Stimulated activated naive CD8-positive, alpha-beta T cell treated with anti-CD3 and anti-CD28 coated beads, Interleukin-15, Interleukin-2, amounts not matched to agents 100 U/mL and 50 U/mL, for 24 hours (primary cell): ENCODE data around the gene DCLK1.

ENCODE experiments used
- ATAC-seq: fragments of 150-1000 bp; cut with Tn5 transposase; one replicate; pipeline ENCODE4 v1.10.0; 2021
- DNase-seq: peaks from one replicate; pipeline ENCODE4 v3.0.0; 2021

Gene DCLK1

GRCh38 chr13:35824395-35824794 is 306.8 kb downstream of the DCLK1 start:
- DNase-seq (no peak), ATAC-seq (no peak)

GRCh38 chr13:35822666-35823065 is 308.5 kb downstream of the DCLK1 start:
- no peak for ATAC-seq
- DNase-seq, result no peak

- ATAC-seq (no peak), DNase-seq (no peak)
Observed at GRCh38 chr13:35818633-35819067, 312.5 kb downstream of the DCLK1 start.

- DNase-seq (no peak), ATAC-seq (no peak)
Observed at GRCh38 chr13:35817642-35818607, 313.3 kb downstream of the DCLK1 start.

GRCh38 chr13:35814605-35815011 is 316.6 kb downstream of the DCLK1 start:
- no peak for DNase-seq

GRCh38 chr13:35812736-35813135 is 318.4 kb downstream of the DCLK1 start:
- DNase-seq (no peak), ATAC-seq (no peak)

More at GRCh38 chr13:35814605-35815011, 316.6 kb downstream of the DCLK1 start:
- ATAC-seq, result no peak

- DNase-seq, result no peak
Observed at GRCh38 chr13:35810321-35810720, 320.9 kb downstream of the DCLK1 start.

GRCh38 chr13:35808846-35809245 is 322.3 kb downstream of the DCLK1 start:
- ATAC-seq (no peak), DNase-seq (no peak)

More at GRCh38 chr13:35810321-35810720, 320.9 kb downstream of the DCLK1 start:
- no peak for ATAC-seq

- DNase-seq (no peak), ATAC-seq (no peak)
Observed at GRCh38 chr13:35804901-35805300, 326.3 kb downstream of the DCLK1 start.

GRCh38 chr13:35797991-35798390 is 333.2 kb downstream of the DCLK1 start:
- no peak for ATAC-seq
- no peak for DNase-seq

- ATAC-seq, result no peak
- no peak for DNase-seq
Observed at GRCh38 chr13:35797244-35797643, 333.9 kb downstream of the DCLK1 start.

GRCh38 chr13:35796623-35797022 is 334.6 kb downstream of the DCLK1 start:
- DNase-seq, result no peak
- ATAC-seq, result no peak

GRCh38 chr13:35794734-35795389 is 336.3 kb downstream of the DCLK1 start:
- ATAC-seq, result no peak
- no peak for DNase-seq

GRCh38 chr13:35793823-35794222 is 337.4 kb downstream of the DCLK1 start:
- no peak for DNase-seq

GRCh38 chr13:35792911-35793310 is 338.3 kb downstream of the DCLK1 start:
- no peak for DNase-seq
- ATAC-seq, result no peak

More at GRCh38 chr13:35793823-35794222, 337.4 kb downstream of the DCLK1 start:
- no peak for ATAC-seq

- ATAC-seq, result no peak
- DNase-seq, result no peak
Observed at GRCh38 chr13:35792021-35792420, 339.2 kb downstream of the DCLK1 start.

- ATAC-seq (no peak), DNase-seq (no peak)
Observed at GRCh38 chr13:35791184-35791851, 339.9 kb downstream of the DCLK1 start.

GRCh38 chr13:35789335-35790165 is 341.6 kb downstream of the DCLK1 start:
- DNase-seq, result no peak
- ATAC-seq, result no peak

GRCh38 chr13:35787937-35788336 is 343.2 kb downstream of the DCLK1 start:
- ATAC-seq (no peak), DNase-seq (no peak)

GRCh38 chr13:35785576-35786303 is 345.4 kb downstream of the DCLK1 start:
- ATAC-seq, result no peak
- no peak for DNase-seq
